ENCODE data around the gene VARS1.
"Not testable (repeated sequence)": the region's sequence is repeated elsewhere in the genome, so short reads cannot be mapped to it uniquely, and the experiment has no call there.

The VARS1 gene

GRCh38 chr6:31794294-31794865 is 1.2 kb downstream of the VARS1 start:
- DNase-seq (ENCODE audit: insufficient read length, low spot score) (no peak), FAIRE-seq (no peak)
- TF ChIP-seq POLR2A (IDR thresholded peaks at IDR 0.05; ENCODE audit: low read depth, low read length), result no peak

- DNase-seq (ENCODE audit: insufficient read length, low spot score); FAIRE-seq: not testable (repeated sequence)
Observed at GRCh38 chr6:31793927-31794245, 1.7 kb downstream of the VARS1 start.

- peak; percentile 45 for FAIRE-seq
Observed at GRCh38 chr6:31792761-31793171, 2.8 kb downstream of the VARS1 start.

GRCh38 chr6:31792090-31792374 is 3.5 kb downstream of the VARS1 start:
- TF ChIP-seq POLR2A (IDR thresholded peaks at IDR 0.05; ENCODE audit: low read depth, low read length), result no peak
- no peak for FAIRE-seq
- DNase-seq (ENCODE audit: insufficient read length, low spot score), result no peak

More at GRCh38 chr6:31792761-31793171, 2.8 kb downstream of the VARS1 start:
- TF ChIP-seq POLR2A (IDR thresholded peaks at IDR 0.05; ENCODE audit: low read depth, low read length), result no peak
- peak; percentile 91 for DNase-seq (ENCODE audit: insufficient read length, low spot score)

- DNase-seq (ENCODE audit: insufficient read length, low spot score) (peak; percentile 68), FAIRE-seq (no peak)
- TF ChIP-seq POLR2A (IDR thresholded peaks at IDR 0.05; ENCODE audit: low read depth, low read length), result no peak
Observed at GRCh38 chr6:31791324-31792089, 4.0 kb downstream of the VARS1 start.

- no peak for FAIRE-seq
- DNase-seq (ENCODE audit: insufficient read length, low spot score), result no peak
- no peak for TF ChIP-seq POLR2A (IDR thresholded peaks at IDR 0.05; ENCODE audit: low read depth, low read length)
Observed at GRCh38 chr6:31785475-31785874, 10.1 kb downstream of the VARS1 start.

- no peak for FAIRE-seq
- no peak for DNase-seq (ENCODE audit: insufficient read length, low spot score)
Observed at GRCh38 chr6:31784098-31784925, 11.2 kb downstream of the VARS1 start.

GRCh38 chr6:31782126-31782855 is 13.3 kb downstream of the VARS1 start:
- FAIRE-seq, result no peak
- no peak for DNase-seq (ENCODE audit: insufficient read length, low spot score)
- no peak for TF ChIP-seq POLR2A (IDR thresholded peaks at IDR 0.05; ENCODE audit: low read depth, low read length)

More at GRCh38 chr6:31784098-31784925, 11.2 kb downstream of the VARS1 start:
- no peak for TF ChIP-seq POLR2A (IDR thresholded peaks at IDR 0.05; ENCODE audit: low read depth, low read length)

- no peak for TF ChIP-seq POLR2A (IDR thresholded peaks at IDR 0.05; ENCODE audit: low read depth, low read length)
- FAIRE-seq (no peak), DNase-seq (ENCODE audit: insufficient read length, low spot score) (no peak)
Observed at GRCh38 chr6:31781244-31782125, 14.1 kb downstream of the VARS1 start.

GRCh38 chr6:31780507-31781243 is 14.9 kb downstream of the VARS1 start:
- TF ChIP-seq POLR2A (IDR thresholded peaks at IDR 0.05; ENCODE audit: low read depth, low read length), result no peak

GRCh38 chr6:31779908-31780307 is 15.6 kb downstream of the VARS1 start:
- no peak for TF ChIP-seq POLR2A (IDR thresholded peaks at IDR 0.05; ENCODE audit: low read depth, low read length)
- no peak for DNase-seq (ENCODE audit: insufficient read length, low spot score)
- FAIRE-seq, result no peak

More at GRCh38 chr6:31780507-31781243, 14.9 kb downstream of the VARS1 start:
- no peak for DNase-seq (ENCODE audit: insufficient read length, low spot score)
- FAIRE-seq, result no peak

GRCh38 chr6:31778999-31779885 is 16.3 kb downstream of the VARS1 start:
- DNase-seq (ENCODE audit: insufficient read length, low spot score) (no peak), FAIRE-seq (no peak)
- TF ChIP-seq POLR2A (IDR thresholded peaks at IDR 0.05; ENCODE audit: low read depth, low read length), result no peak
